Panc1 (cell line): Measurements from ENCODE around the gene ZNF774. TPM values are rescaled to one million over a fixed set of nuclear protein-coding genes. Genes with fewer than 3 reads are reported as not detected.

Experiments used
- ATAC-seq: fragments of 200-7000 bp; cut with Tn5 transposase; 2 replicates; pipeline ENCODE4 v1.9.1; 2020; ENCODE audit warnings: mild to moderate bottlenecking, moderate library complexity
- BruUV-seq: library from RNA; stranded (reverse); fragments of 400-500 nt; replicated peaks from 2 replicates; lab custom pipeline; 2021; lab: Mats Ljungman, UMichigan
- CTCF ChIA-PET: fragments of 300-600 bp; sonication (Branson Sonifier 250); formaldehyde crosslinking; loops from one replicate; lab custom pipeline; 2022; ENCODE audit warnings: antibody characterized with exemption; lab: Charles Lee
- POLR2A ChIA-PET: fragments of 300-600 bp; sonication (Branson Sonifier 250); formaldehyde crosslinking; loops from one replicate; lab custom pipeline; 2022; ENCODE audit warnings: antibody characterized with exemption; lab: Charles Lee
- DNase-seq: peaks from one replicate; pipeline ENCODE4 v3.0.0-alpha.2; 2010; ENCODE audit warnings: low read depth, low spot score
- H3K27ac ChIP-seq: 2 replicates; pipeline ENCODE4 v1.5.1; 2011; ENCODE audit warnings: mild to moderate bottlenecking, low read length, inconsistent platforms
- H3K27me3 ChIP-seq: fragments of 200-500 bp; sonication (Bioruptor generic); 2 replicates; pipeline ENCODE4 v1.6.0; 2014; ENCODE audit warnings: low read length, inconsistent platforms; ENCODE audit not compliant: control insufficient read depth, insufficient read depth
- H3K36me3 ChIP-seq: fragments of 200-500 bp; sonication (Bioruptor generic); 2 replicates; pipeline ENCODE4 v1.5.1; 2014; ENCODE audit warnings: inconsistent platforms, mild to moderate bottlenecking, low read length, moderate library complexity; ENCODE audit not compliant: control insufficient read depth, insufficient read depth
- H3K4me1 ChIP-seq: 2 replicates; pipeline ENCODE4 v1.5.1; 2011; ENCODE audit warnings: inconsistent platforms, mild to moderate bottlenecking, low read length, moderate library complexity; ENCODE audit not compliant: control insufficient read depth, insufficient read depth
- H3K4me3 ChIP-seq, 2 experiments: 2 replicates each; pipeline ENCODE4 v1.5.1; 2011 to 2012; ENCODE audit warnings: low read depth in 2 of 2, low read length in 2 of 2, mild to moderate bottlenecking in 2 of 2, inconsistent platforms in 1 of 2, moderate library complexity in 1 of 2
- H3K9me3 ChIP-seq: fragments of 200-500 bp; sonication (Bioruptor generic); 2 replicates; pipeline ENCODE4 v1.5.1; 2014; ENCODE audit warnings: low read depth, mild to moderate bottlenecking, inconsistent platforms, low read length, moderate library complexity; ENCODE audit not compliant: control insufficient read depth, insufficient read depth
- CTCF ChIP-seq: fragments of 450-650 bp; IDR thresholded peaks from 2 replicates; pipeline ENCODE4 v1.5.1; 2017; ENCODE audit warnings: mild to moderate bottlenecking
- POLR2AphosphoS5 ChIP-seq: IDR thresholded peaks from 2 replicates; pipeline ENCODE4 v1.6.1; 2012; ENCODE audit warnings: mild to moderate bottlenecking, low read depth, low read length, moderate library complexity
- SIN3A ChIP-seq: IDR thresholded peaks from 2 replicates; pipeline ENCODE4 v1.6.1; 2012; ENCODE audit warnings: low read depth, mild to moderate bottlenecking, low read length, moderate library complexity, borderline replicate concordance; ENCODE audit not compliant: insufficient read depth
- TCF7L2 ChIP-seq: IDR thresholded peaks from 2 replicates; pipeline ENCODE4 v1.6.1; 2011; ENCODE audit warnings: mild to moderate bottlenecking, low read depth, low read length, inconsistent platforms
- in situ Hi-C: cut with HindIII; loops from 2 replicates; pipeline ENCODE4 v1.10.0; 2016; ENCODE audit warnings: low sequenced_read_pairs, low pct_unique_long_range_greater_than_20kb
- intact Hi-C: fragments of 100-400 bp; cut with micrococcal nuclease; formaldehyde crosslinking; loops from one replicate; pipeline ENCODE4 v1.10.0; 2022; ENCODE audit not compliant: unreplicated experiment
- total RNA-seq: library from RNA; stranded (reverse); gene quantifications from one replicate; pipeline ENCODE4 v1.2.1, GENCODE V29; 2021; ENCODE audit not compliant: unreplicated experiment
- TF ChIP-seq, protein P1 (sequence below), 2 experiments: IDR thresholded peaks; 2 replicates each; pipeline ENCODE4 v1.6.1; 2011 to 2012; ENCODE audit warnings: low read depth in 2 of 2, control low read depth in 1 of 2, low read length in 1 of 2, mild to moderate bottlenecking in 1 of 2, moderate library complexity in 1 of 2; ENCODE audit not compliant: insufficient read depth in 1 of 2

The ZNF774 gene
- total RNA-seq, 1 experiment from 2014 or later, result 5.2 TPM

DNA sequence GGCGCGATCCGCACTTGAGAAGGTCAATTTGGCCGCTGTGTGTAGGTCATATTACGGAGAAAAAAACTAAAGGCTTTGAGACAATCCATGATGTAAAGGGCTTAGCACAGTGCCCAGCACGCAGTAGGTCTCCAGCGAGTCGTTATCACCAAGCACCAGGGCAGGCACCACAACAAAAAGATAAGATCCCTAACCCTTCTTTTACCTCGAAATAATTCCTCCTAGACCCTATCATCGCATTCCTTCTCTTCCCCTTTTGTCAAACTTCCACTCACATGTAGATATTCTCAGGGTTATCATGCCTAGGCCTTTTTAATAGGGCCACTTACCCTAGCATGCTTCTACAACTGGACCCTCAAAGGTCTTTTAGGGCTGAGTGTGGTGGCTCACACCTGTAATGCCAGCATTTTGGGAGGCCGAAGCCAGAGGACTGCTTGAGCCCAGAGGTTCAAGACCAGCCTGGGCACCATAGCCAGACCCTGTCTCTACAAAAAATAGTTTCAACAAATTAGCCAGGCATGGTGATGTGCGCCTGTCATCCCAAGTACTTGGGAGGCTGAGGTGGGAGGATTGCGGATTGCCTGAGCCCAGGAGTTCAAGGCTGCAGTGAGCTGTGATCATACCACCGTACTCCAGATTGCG lies 13.5 kb downstream of the ZNF774 start:
- Histone ChIP-seq H3K27me3 (no peaks in the 10 kb centered on the region), H3K9me3 (no peaks in the 10 kb centered on the region), H3K4me3 (no peak overlapping the region), H3K36me3 (no peaks in the 10 kb centered on the region), H3K4me1 (peaks cover 10% of the 10 kb centered on the region), H3K27ac (peak overlapping the region; percentile 3; the same call in 1 of the 2 replicates)
- TF ChIP-seq SIN3A, result no peak
- no peak for TF ChIP-seq CTCF
- no peak for TF ChIP-seq POLR2AphosphoS5
- no peak for TF ChIP-seq TCF7L2
- TF ChIP-seq, protein P1, sequence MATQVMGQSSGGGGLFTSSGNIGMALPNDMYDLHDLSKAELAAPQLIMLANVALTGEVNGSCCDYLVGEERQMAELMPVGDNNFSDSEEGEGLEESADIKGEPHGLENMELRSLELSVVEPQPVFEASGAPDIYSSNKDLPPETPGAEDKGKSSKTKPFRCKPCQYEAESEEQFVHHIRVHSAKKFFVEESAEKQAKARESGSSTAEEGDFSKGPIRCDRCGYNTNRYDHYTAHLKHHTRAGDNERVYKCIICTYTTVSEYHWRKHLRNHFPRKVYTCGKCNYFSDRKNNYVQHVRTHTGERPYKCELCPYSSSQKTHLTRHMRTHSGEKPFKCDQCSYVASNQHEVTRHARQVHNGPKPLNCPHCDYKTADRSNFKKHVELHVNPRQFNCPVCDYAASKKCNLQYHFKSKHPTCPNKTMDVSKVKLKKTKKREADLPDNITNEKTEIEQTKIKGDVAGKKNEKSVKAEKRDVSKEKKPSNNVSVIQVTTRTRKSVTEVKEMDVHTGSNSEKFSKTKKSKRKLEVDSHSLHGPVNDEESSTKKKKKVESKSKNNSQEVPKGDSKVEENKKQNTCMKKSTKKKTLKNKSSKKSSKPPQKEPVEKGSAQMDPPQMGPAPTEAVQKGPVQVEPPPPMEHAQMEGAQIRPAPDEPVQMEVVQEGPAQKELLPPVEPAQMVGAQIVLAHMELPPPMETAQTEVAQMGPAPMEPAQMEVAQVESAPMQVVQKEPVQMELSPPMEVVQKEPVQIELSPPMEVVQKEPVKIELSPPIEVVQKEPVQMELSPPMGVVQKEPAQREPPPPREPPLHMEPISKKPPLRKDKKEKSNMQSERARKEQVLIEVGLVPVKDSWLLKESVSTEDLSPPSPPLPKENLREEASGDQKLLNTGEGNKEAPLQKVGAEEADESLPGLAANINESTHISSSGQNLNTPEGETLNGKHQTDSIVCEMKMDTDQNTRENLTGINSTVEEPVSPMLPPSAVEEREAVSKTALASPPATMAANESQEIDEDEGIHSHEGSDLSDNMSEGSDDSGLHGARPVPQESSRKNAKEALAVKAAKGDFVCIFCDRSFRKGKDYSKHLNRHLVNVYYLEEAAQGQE (IDR thresholded peaks at IDR 0.05; ENCODE audit: insufficient read depth in 1 of 2, low read depth in 2 of 2, low read length in 1 of 2), result no peak
- ChIA-PET CTCF (no interaction called here), POLR2A (no interaction called here)
- intact Hi-C loops (no loop called here), in situ Hi-C loops (no loop called here)
- no TSS peak for BruUV-seq
- DNase-seq (no peak), ATAC-seq (no peak)

DNA sequence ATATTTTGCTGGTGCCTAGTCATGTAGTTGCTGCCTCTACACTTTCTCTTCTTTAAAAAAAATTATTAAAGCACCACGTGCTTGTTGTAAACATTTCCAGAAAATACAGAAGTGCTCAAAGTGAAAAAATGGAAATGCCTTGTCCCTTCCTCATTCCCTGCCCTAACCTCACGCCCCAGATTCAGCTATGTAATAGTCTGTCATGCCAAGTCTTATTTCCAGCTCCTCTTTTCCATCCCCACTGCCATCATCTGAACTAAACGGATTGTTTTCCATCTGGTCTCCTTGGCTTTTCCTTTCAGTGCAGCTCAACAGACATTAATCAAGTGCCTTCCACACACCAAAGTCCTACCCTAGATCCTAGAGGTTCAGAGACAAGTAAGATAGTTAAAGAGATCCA lies 15.5 kb downstream of the ZNF774 start:
- Histone ChIP-seq H3K4me3 (no peak overlapping the region), H3K4me1 (no peaks in the 10 kb centered on the region; the same call in 1 of the 2 replicates), H3K27me3 (no peaks in the 10 kb centered on the region), H3K36me3 (no peaks in the 10 kb centered on the region), H3K27ac (no peak overlapping the region), H3K9me3 (no peaks in the 10 kb centered on the region)
- TF ChIP-seq CTCF, result no peak
- no peak for TF ChIP-seq SIN3A
- no peak for ATAC-seq
- ChIA-PET CTCF (no interaction called here), POLR2A (interaction anchor here (0.5 kb wide), 1 partner anchor 20 kb away, joined by 9 read pairs; the partner anchor contains the start of gene IQGAP1)
- intact Hi-C loops, result no loop called here
- BruUV-seq, result no TSS peak
- DNase-seq, result no peak
- in situ Hi-C loops, result no loop called here
